Nephron (organoid): ENCODE results near the gene PRIM2.
"Not testable (repeated sequence)": the region's sequence is repeated elsewhere in the genome, so short reads cannot be mapped to it uniquely, and the experiment has no call there.

Experiments used
- H3K27ac Mint-ChIP-seq, 3 experiments: 2 replicates each; pipeline ENCODE4 v1.8.0; 2020; ENCODE audit warnings: mixed read lengths in 3 of 3, mild to moderate bottlenecking in 2 of 3, moderate library complexity in 1 of 3
- H3K27me3 Mint-ChIP-seq: 2 replicates; pipeline ENCODE4 v1.8.0; 2021; ENCODE audit warnings: low read depth, mild to moderate bottlenecking, moderate library complexity, mixed read lengths
- H3K36me3 Mint-ChIP-seq: 2 replicates; pipeline ENCODE4 v1.8.0; 2020; ENCODE audit warnings: low read depth, mixed read lengths
- H3K4me1 Mint-ChIP-seq: 2 replicates; pipeline ENCODE4 v1.8.0; 2020; ENCODE audit warnings: mixed read lengths
- H3K4me3 Mint-ChIP-seq, 3 experiments: 2 replicates each; pipeline ENCODE4 v1.8.0; 2020; ENCODE audit warnings: mild to moderate bottlenecking in 3 of 3, mixed read lengths in 3 of 3, moderate library complexity in 2 of 3
- H3K9me3 Mint-ChIP-seq: 2 replicates; pipeline ENCODE4 v1.8.0; 2020; ENCODE audit warnings: mixed read lengths
- CTCF ChIP-seq, 3 experiments: fragments of 200-600 bp; sonication (generic); IDR thresholded peaks; one replicate each; pipeline ENCODE4 v1.5.0; 2021; ENCODE audit warnings: antibody characterized with exemption in 3 of 3; ENCODE audit not compliant: unreplicated experiment in 3 of 3

PRIM2 gene

GRCh38 chr6:57423468-57423867, 106.0 kb downstream of the PRIM2 start:
- Mint-ChIP-seq H3K9me3 (no peaks in the 10 kb centered on the region), H3K36me3 (no peaks in the 10 kb centered on the region), H3K4me1 (no peaks in the 10 kb centered on the region), H3K4me3 (no peak overlapping the region), H3K27me3 (no peaks in the 10 kb centered on the region), H3K27ac (no peak overlapping the region)
- no peak for TF ChIP-seq CTCF (IDR thresholded peaks at IDR 0.05; ENCODE audit: unreplicated experiment in 3 of 3)

- H3K27ac Mint-ChIP-seq, H3K4me1 Mint-ChIP-seq, H3K4me3 Mint-ChIP-seq, H3K27me3 Mint-ChIP-seq, H3K36me3 Mint-ChIP-seq, H3K9me3 Mint-ChIP-seq: not testable (repeated sequence)
Observed at GRCh38 chr6:57431742-57432141, 114.3 kb downstream of the PRIM2 start.

- no peak overlapping the region for H3K27ac Mint-ChIP-seq
- TF ChIP-seq CTCF (IDR thresholded peaks at IDR 0.05; ENCODE audit: unreplicated experiment in 3 of 3): no peak
- H3K27me3 Mint-ChIP-seq: no peaks in the 10 kb centered on the region
- H3K36me3 Mint-ChIP-seq: no peaks in the 10 kb centered on the region
- no peak overlapping the region for H3K4me3 Mint-ChIP-seq
- H3K9me3 Mint-ChIP-seq: no peaks in the 10 kb centered on the region
- no peaks in the 10 kb centered on the region for H3K4me1 Mint-ChIP-seq
Observed at GRCh38 chr6:57432157-57432556, 114.7 kb downstream of the PRIM2 start.

- no peaks in the 10 kb centered on the region for H3K9me3 Mint-ChIP-seq
- no peak overlapping the region for H3K27ac Mint-ChIP-seq
- H3K27me3 Mint-ChIP-seq: no peaks in the 10 kb centered on the region
- H3K4me1 Mint-ChIP-seq: no peaks in the 10 kb centered on the region
- H3K36me3 Mint-ChIP-seq: no peaks in the 10 kb centered on the region
- no peak overlapping the region for H3K4me3 Mint-ChIP-seq
- TF ChIP-seq CTCF (IDR thresholded peaks at IDR 0.05; ENCODE audit: unreplicated experiment in 3 of 3): no peak
Observed at GRCh38 chr6:57432919-57433684, 115.7 kb downstream of the PRIM2 start.

GRCh38 chr6:57433790-57434189, 116.4 kb downstream of the PRIM2 start:
- H3K9me3 Mint-ChIP-seq, H3K4me3 Mint-ChIP-seq, H3K27me3 Mint-ChIP-seq, H3K4me1 Mint-ChIP-seq, H3K36me3 Mint-ChIP-seq, H3K27ac Mint-ChIP-seq: not testable (repeated sequence)

- Mint-ChIP-seq H3K36me3 (no peaks in the 10 kb centered on the region), H3K27ac (no peak overlapping the region), H3K9me3 (no peaks in the 10 kb centered on the region)
Observed at GRCh38 chr6:57434944-57435343, 117.5 kb downstream of the PRIM2 start.

More at GRCh38 chr6:57434944-57435343, 117.5 kb downstream of the PRIM2 start:
- H3K4me3 Mint-ChIP-seq: no peak overlapping the region
- H3K27me3 Mint-ChIP-seq: no peaks in the 10 kb centered on the region
- no peak for TF ChIP-seq CTCF (IDR thresholded peaks at IDR 0.05; ENCODE audit: unreplicated experiment in 3 of 3)
- H3K4me1 Mint-ChIP-seq: no peaks in the 10 kb centered on the region
